HEK293 (cell line): ENCODE measurements around the gene TMEM150C.

Experiments used
- CTCF ChIA-PET: fragments of 350-600 bp; formaldehyde crosslinking; extraction: SDS; loops from one replicate; lab custom pipeline; 2021; ENCODE audit warnings: antibody characterized with exemption; lab: Yijun Ruan, JAX
- POLR2A ChIA-PET: fragments of 300-600 bp; formaldehyde crosslinking; extraction: SDS; loops from one replicate; lab custom pipeline; 2020; ENCODE audit warnings: antibody characterized with exemption, inconsistent platforms; lab: Yijun Ruan, JAX
- H3K27ac ChIP-seq: fragments of 200-500 bp; sonication (Bioruptor generic); 2 replicates; pipeline ENCODE4 v1.5.1; 2014; ENCODE audit warnings: low read depth, low read length, control low read depth, inconsistent platforms; ENCODE audit errors: extremely low read depth
- H3K36me3 ChIP-seq, 2 experiments: fragments of 200-500 bp in 1 of 2; sonication (Bioruptor generic) in 1 of 2; 1 replicate in 1 of 2; 2 replicates in 1 of 2; pipeline ENCODE4 v1.5.1; 2014 to 2017; ENCODE audit warnings: inconsistent platforms in 2 of 2, low read length in 2 of 2; ENCODE audit not compliant: control insufficient read depth in 2 of 2, insufficient read depth in 1 of 2
- H3K4me1 ChIP-seq: fragments of 200-500 bp; sonication (Bioruptor generic); 2 replicates; pipeline ENCODE4 v1.5.1; 2014; ENCODE audit warnings: mild to moderate bottlenecking, low read length, inconsistent platforms; ENCODE audit not compliant: control insufficient read depth, insufficient read depth
- H3K4me3 ChIP-seq: 2 replicates; pipeline ENCODE4 v1.5.1; 2011; ENCODE audit warnings: low read depth, mild to moderate bottlenecking, control low read depth, low read length, moderate library complexity
- H3K9me3 ChIP-seq: fragments of 200-500 bp; sonication (Bioruptor generic); 2 replicates; pipeline ENCODE4 v1.5.1; 2014; ENCODE audit warnings: low read depth, low read length, inconsistent platforms; ENCODE audit not compliant: control insufficient read depth, insufficient read depth
- MEIS1 ChIP-seq: sonication (generic); formaldehyde crosslinking; IDR thresholded peaks from 2 replicates; pipeline ENCODE4 v1.8.1; 2022; ENCODE audit warnings: missing genetic modification reagents, mild to moderate bottlenecking, borderline replicate concordance
- PRDM2 ChIP-seq: fragments of 450-650 bp; formaldehyde crosslinking; IDR thresholded peaks from 2 replicates; pipeline ENCODE4 v1.5.1; 2016; ENCODE audit warnings: missing biosample characterization, missing genetic modification characterization, borderline replicate concordance
- YY2 ChIP-seq: fragments of 450-650 bp; formaldehyde crosslinking; IDR thresholded peaks from 2 replicates; pipeline ENCODE4 v1.5.1; 2016; ENCODE audit warnings: missing biosample characterization, missing genetic modification characterization
- ZBTB7A ChIP-seq: fragments of 450-650 bp; formaldehyde crosslinking; IDR thresholded peaks from 2 replicates; pipeline ENCODE4 v1.5.1; 2016; ENCODE audit warnings: low read depth, missing biosample characterization, missing genetic modification characterization
- ZBTB8A ChIP-seq: fragments of 450-650 bp; formaldehyde crosslinking; IDR thresholded peaks from 2 replicates; pipeline ENCODE4 v1.5.1; 2016; ENCODE audit warnings: missing biosample characterization, missing genetic modification characterization
- ZNF146 ChIP-seq: fragments of 450-650 bp; formaldehyde crosslinking; IDR thresholded peaks from 2 replicates; pipeline ENCODE4 v1.5.1; 2016; ENCODE audit warnings: missing biosample characterization, missing genetic modification characterization
- ZNF2 ChIP-seq: fragments of 450-650 bp; formaldehyde crosslinking; IDR thresholded peaks from 2 replicates; pipeline ENCODE4 v1.5.1; 2016; ENCODE audit warnings: missing biosample characterization, missing genetic modification characterization
- ZNF23 ChIP-seq: fragments of 450-650 bp; formaldehyde crosslinking; IDR thresholded peaks from 2 replicates; pipeline ENCODE4 v1.5.1; 2016; ENCODE audit warnings: missing biosample characterization, missing genetic modification characterization, borderline replicate concordance
- ZNF24 ChIP-seq: fragments of 450-650 bp; formaldehyde crosslinking; IDR thresholded peaks from 2 replicates; pipeline ENCODE4 v1.5.1; 2016; ENCODE audit warnings: missing biosample characterization, missing genetic modification characterization
- ZNF433 ChIP-seq: fragments of 450-650 bp; formaldehyde crosslinking; IDR thresholded peaks from 2 replicates; pipeline ENCODE4 v1.5.1; 2016; ENCODE audit warnings: missing biosample characterization, missing genetic modification characterization, low read depth
- ZNF510 ChIP-seq: fragments of 450-650 bp; formaldehyde crosslinking; IDR thresholded peaks from 2 replicates; pipeline ENCODE4 v1.5.1; 2018; ENCODE audit warnings: mild to moderate bottlenecking, missing genetic modification characterization, missing biosample characterization; ENCODE audit not compliant: insufficient replicate concordance
- ZNF544 ChIP-seq: fragments of 450-650 bp; formaldehyde crosslinking; IDR thresholded peaks from 2 replicates; pipeline ENCODE4 v1.5.0; 2017; ENCODE audit warnings: missing biosample characterization, missing genetic modification characterization
- ZNF549 ChIP-seq: fragments of 450-650 bp; IDR thresholded peaks from 2 replicates; pipeline ENCODE4 v1.5.1; 2018; ENCODE audit warnings: missing biosample characterization, missing genetic modification characterization, mild to moderate bottlenecking, inconsistent platforms, moderate library complexity
- ZNF596 ChIP-seq: fragments of 450-650 bp; IDR thresholded peaks from 2 replicates; pipeline ENCODE4 v1.5.0; 2018; ENCODE audit warnings: missing biosample characterization, mild to moderate bottlenecking, missing genetic modification characterization, moderate library complexity
- ZNF624 ChIP-seq: fragments of 450-650 bp; formaldehyde crosslinking; IDR thresholded peaks from 2 replicates; pipeline ENCODE4 v1.5.1; 2017; ENCODE audit warnings: missing biosample characterization, missing genetic modification characterization
- ZNF76 ChIP-seq: fragments of 450-650 bp; formaldehyde crosslinking; IDR thresholded peaks from 2 replicates; pipeline ENCODE4; 2016; ENCODE audit warnings: low read depth, missing biosample characterization, missing genetic modification characterization, borderline replicate concordance
- ZNF776 ChIP-seq: fragments of 450-650 bp; formaldehyde crosslinking; IDR thresholded peaks from 2 replicates; pipeline ENCODE4 v1.5.0; 2017; ENCODE audit warnings: missing biosample characterization, missing genetic modification characterization, borderline replicate concordance
- ZNF837 ChIP-seq: fragments of 450-650 bp; formaldehyde crosslinking; IDR thresholded peaks from 2 replicates; pipeline ENCODE4 v1.5.1; 2016; ENCODE audit warnings: missing biosample characterization, missing genetic modification characterization
- ZSCAN16 ChIP-seq: fragments of 450-650 bp; formaldehyde crosslinking; IDR thresholded peaks from 2 replicates; pipeline ENCODE4 v1.5.1; 2016; ENCODE audit warnings: missing biosample characterization, missing genetic modification characterization
- TF ChIP-seq, protein P1 (sequence below): fragments of 450-650 bp; formaldehyde crosslinking; IDR thresholded peaks from 2 replicates; pipeline ENCODE4 v1.5.1; 2016; ENCODE audit warnings: missing biosample characterization, missing genetic modification characterization
- TF ChIP-seq, protein P2 (sequence below): fragments of 450-650 bp; formaldehyde crosslinking; IDR thresholded peaks from 2 replicates; pipeline ENCODE4 v1.5.1; 2016; ENCODE audit warnings: missing biosample characterization, missing genetic modification characterization, low read depth

Gene TMEM150C

GRCh38 chr4:82577451-82577850 is 15.7 kb upstream of the TMEM150C start:
- Histone ChIP-seq H3K9me3 (no peaks in the 10 kb centered on the region), H3K4me1 (no peaks in the 10 kb centered on the region), H3K27ac (no peak overlapping the region), H3K36me3 (no peaks in the 10 kb centered on the region), H3K4me3 (no peak overlapping the region)
- ChIA-PET POLR2A (no interaction called here), CTCF (no interaction called here)
- TF ChIP-seq ZBTB7A (no peak), ZNF624 (tag by site-specific recombination) (no peak), ZNF549 (tag by site-specific recombination) (no peak), ZNF510 (no peak), ZNF76 (tag by site-specific recombination) (no peak)
- TF ChIP-seq, protein P1, sequence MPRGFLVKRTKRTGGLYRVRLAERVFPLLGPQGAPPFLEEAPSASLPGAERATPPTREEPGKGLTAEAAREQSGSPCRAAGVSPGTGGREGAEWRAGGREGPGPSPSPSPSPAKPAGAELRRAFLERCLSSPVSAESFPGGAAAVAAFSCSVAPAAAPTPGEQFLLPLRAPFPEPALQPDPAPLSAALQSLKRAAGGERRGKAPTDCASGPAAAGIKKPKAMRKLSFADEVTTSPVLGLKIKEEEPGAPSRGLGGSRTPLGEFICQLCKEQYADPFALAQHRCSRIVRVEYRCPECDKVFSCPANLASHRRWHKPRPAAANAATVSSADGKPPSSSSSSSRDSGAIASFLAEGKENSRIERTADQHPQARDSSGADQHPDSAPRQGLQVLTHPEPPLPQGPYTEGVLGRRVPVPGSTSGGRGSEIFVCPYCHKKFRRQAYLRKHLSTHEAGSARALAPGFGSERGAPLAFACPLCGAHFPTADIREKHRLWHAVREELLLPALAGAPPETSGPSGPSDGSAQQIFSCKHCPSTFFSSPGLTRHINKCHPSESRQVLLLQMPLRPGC (tag by site-specific recombination) = no peak

DNA sequence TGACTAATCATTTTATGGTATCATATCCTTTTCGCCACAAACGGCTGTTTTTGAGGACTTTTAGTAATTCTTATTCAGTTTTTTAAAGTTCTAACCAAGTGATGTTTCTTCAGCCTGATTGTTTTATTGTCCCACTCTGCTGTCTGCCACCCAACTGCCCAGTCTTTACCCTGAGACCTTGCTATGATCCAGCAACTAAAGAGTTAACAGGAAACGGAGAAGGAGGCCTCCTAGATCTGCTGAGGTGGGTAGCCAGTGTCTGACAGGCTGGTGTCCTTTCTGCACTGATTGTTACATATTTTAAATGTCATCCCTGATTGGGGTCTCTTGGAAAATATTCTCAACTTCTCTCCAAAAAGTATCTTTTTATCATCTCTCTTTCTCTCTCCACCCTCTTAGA is 7.9 kb upstream of the TMEM150C start:
- H3K9me3 ChIP-seq = no peaks in the 10 kb centered on the region
- no peaks in the 10 kb centered on the region for H3K36me3 ChIP-seq
- ChIA-PET POLR2A (interaction anchor here (0.6 kb wide), 1 partner anchor 211 kb away, joined by 3 read pairs; no protein-coding TSS in a partner anchor), CTCF (interaction anchor here (0.7 to 1.2 kb wide), 2 partner anchors 9 to 55 kb away, joined by 3 to 4 read pairs; no protein-coding TSS in a partner anchor)
- no peak overlapping the region for H3K4me3 ChIP-seq
- TF ChIP-seq ZNF596 (tag by site-specific recombination) (no peak), ZBTB8A (tag by site-specific recombination) (no peak), ZNF23 (no peak), ZNF544 (tag by site-specific recombination) (no peak), ZNF776 (tag by site-specific recombination) (no peak), ZNF146 (tag by site-specific recombination) (no peak), MEIS1 (CRISPR knock-in tag) (no peak), ZNF24 (tag by site-specific recombination) (no peak), ZNF433 (no peak), ZNF837 (no peak), YY2 (tag by site-specific recombination) (no peak), ZSCAN16 (tag by site-specific recombination) (no peak)
- TF ChIP-seq, protein P2, sequence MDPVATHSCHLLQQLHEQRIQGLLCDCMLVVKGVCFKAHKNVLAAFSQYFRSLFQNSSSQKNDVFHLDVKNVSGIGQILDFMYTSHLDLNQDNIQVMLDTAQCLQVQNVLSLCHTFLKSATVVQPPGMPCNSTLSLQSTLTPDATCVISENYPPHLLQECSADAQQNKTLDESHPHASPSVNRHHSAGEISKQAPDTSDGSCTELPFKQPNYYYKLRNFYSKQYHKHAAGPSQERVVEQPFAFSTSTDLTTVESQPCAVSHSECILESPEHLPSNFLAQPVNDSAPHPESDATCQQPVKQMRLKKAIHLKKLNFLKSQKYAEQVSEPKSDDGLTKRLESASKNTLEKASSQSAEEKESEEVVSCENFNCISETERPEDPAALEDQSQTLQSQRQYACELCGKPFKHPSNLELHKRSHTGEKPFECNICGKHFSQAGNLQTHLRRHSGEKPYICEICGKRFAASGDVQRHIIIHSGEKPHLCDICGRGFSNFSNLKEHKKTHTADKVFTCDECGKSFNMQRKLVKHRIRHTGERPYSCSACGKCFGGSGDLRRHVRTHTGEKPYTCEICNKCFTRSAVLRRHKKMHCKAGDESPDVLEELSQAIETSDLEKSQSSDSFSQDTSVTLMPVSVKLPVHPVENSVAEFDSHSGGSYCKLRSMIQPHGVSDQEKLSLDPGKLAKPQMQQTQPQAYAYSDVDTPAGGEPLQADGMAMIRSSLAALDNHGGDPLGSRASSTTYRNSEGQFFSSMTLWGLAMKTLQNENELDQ = no peak
- no peak overlapping the region for H3K27ac ChIP-seq
- H3K4me1 ChIP-seq = no peaks in the 10 kb centered on the region

- Histone ChIP-seq H3K4me1 (no peaks in the 10 kb centered on the region), H3K9me3 (no peaks in the 10 kb centered on the region), H3K36me3 (no peaks in the 10 kb centered on the region), H3K4me3 (no peak overlapping the region), H3K27ac (no peak overlapping the region)
- ChIA-PET POLR2A (no interaction called here), CTCF (interaction anchor here (0.5 kb wide), 1 partner anchor 10 kb away, joined by 3 read pairs; no protein-coding TSS in a partner anchor)
- TF ChIP-seq ZNF2 (tag by site-specific recombination) = no peak
- TF ChIP-seq PRDM2 (tag by site-specific recombination) = no peak
Measured at GRCh38 chr4:82569076-82569475, 7.3 kb upstream of the TMEM150C start.
